ENCODE measurements around the gene LRFN4.

Gene LRFN4

DNA sequence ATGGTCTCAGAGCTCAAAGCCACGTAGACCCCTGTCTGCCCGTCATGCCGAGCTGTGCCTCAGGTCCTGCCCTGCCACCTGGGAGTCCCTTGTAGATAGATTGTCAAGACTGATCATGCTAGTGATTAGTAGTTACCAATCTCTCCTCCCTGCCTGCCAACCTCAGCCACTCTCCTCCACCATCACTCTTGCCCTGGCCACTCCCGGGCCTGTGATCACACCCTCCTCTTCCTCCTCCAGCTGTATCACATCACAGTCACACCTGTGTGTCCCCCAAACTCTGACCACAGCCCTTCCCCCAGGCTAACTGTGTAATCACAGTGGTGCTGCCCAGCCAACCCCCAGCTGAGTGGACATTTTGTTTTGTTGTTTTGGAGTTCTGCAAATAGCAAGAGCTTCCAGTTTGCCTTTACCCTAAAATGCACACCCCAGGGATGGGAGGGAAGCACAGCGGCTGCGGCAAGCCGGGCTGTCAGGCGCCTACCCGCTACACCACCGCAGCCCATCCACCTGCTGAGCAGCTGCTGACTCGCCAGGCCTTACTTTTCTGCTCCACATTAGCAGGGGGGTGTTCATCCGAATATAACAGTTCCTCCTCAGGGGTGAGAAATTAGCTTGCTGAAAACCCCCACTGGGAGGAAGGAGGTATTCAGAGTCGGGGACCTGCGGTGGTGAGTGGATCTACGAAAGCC lies 45.8 kb downstream of the LRFN4 start:
- in situ Hi-C loops (cut with HindIII; ENCODE audit: low sequenced_read_pairs), result no loop called here
- no peak overlapping the region for H3K4me3 ChIP-seq (ENCODE audit: low read depth, low read length)
- TF ChIP-seq, protein P1, sequence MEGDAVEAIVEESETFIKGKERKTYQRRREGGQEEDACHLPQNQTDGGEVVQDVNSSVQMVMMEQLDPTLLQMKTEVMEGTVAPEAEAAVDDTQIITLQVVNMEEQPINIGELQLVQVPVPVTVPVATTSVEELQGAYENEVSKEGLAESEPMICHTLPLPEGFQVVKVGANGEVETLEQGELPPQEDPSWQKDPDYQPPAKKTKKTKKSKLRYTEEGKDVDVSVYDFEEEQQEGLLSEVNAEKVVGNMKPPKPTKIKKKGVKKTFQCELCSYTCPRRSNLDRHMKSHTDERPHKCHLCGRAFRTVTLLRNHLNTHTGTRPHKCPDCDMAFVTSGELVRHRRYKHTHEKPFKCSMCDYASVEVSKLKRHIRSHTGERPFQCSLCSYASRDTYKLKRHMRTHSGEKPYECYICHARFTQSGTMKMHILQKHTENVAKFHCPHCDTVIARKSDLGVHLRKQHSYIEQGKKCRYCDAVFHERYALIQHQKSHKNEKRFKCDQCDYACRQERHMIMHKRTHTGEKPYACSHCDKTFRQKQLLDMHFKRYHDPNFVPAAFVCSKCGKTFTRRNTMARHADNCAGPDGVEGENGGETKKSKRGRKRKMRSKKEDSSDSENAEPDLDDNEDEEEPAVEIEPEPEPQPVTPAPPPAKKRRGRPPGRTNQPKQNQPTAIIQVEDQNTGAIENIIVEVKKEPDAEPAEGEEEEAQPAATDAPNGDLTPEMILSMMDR (IDR thresholded peaks at IDR 0.05; ENCODE audit: low read depth, low read length, missing control alignments), result no peak
- no peak for DNase-seq (ENCODE audit: low read depth)

GRCh38 chr11:66904055-66904454 lies 47.2 kb downstream of the LRFN4 start:
- in situ Hi-C loops (cut with HindIII; ENCODE audit: low sequenced_read_pairs), result no loop called here
- H3K4me3 ChIP-seq (ENCODE audit: low read depth, low read length), result no peak overlapping the region
- DNase-seq (ENCODE audit: low read depth), result no peak
- TF ChIP-seq, protein P1 (IDR thresholded peaks at IDR 0.05; ENCODE audit: low read depth, low read length, missing control alignments), result no peak

DNA sequence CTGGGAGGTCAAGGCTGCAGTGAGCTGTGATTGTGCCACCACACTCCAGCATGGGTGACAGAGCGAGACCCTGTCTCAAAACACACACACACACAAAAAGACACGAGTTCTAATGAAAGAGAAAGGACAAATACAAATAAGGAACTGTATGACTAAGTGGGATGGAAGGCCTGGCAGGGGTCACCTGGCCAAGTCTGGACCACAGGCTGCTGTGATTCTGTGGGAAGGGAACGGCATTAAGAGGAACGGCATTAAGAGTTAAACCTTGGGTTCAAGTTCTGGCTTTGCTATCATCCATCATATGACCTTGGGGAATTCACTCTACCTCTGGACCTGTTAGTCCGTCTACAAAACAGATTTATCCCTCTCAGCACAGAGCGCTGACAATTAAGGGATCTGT lies 47.7 kb downstream of the LRFN4 start:
- in situ Hi-C loops (cut with HindIII; ENCODE audit: low sequenced_read_pairs), result no loop called here
- no peak for DNase-seq (ENCODE audit: low read depth)
- no peak overlapping the region for H3K4me3 ChIP-seq (ENCODE audit: low read depth, low read length)
- TF ChIP-seq, protein P1 (IDR thresholded peaks at IDR 0.05; ENCODE audit: low read depth, low read length, missing control alignments), result no peak

- no peak for DNase-seq (ENCODE audit: low read depth)
- no peak overlapping the region for H3K4me3 ChIP-seq (ENCODE audit: low read depth, low read length)
- TF ChIP-seq, protein P1 (IDR thresholded peaks at IDR 0.05; ENCODE audit: low read depth, low read length, missing control alignments), result no peak
- in situ Hi-C loops (cut with HindIII; ENCODE audit: low sequenced_read_pairs), result no loop called here
Measured at GRCh38 chr11:66904981-66905521, 48.2 kb downstream of the LRFN4 start.

- in situ Hi-C loops (cut with HindIII; ENCODE audit: low sequenced_read_pairs), result no loop called here
- no peak for DNase-seq (ENCODE audit: low read depth)
- TF ChIP-seq, protein P1 (IDR thresholded peaks at IDR 0.05; ENCODE audit: low read depth, low read length, missing control alignments), result no peak
- H3K4me3 ChIP-seq (ENCODE audit: low read depth, low read length), result no peak overlapping the region
Measured at GRCh38 chr11:66905631-66906030, 48.8 kb downstream of the LRFN4 start.

DNA sequence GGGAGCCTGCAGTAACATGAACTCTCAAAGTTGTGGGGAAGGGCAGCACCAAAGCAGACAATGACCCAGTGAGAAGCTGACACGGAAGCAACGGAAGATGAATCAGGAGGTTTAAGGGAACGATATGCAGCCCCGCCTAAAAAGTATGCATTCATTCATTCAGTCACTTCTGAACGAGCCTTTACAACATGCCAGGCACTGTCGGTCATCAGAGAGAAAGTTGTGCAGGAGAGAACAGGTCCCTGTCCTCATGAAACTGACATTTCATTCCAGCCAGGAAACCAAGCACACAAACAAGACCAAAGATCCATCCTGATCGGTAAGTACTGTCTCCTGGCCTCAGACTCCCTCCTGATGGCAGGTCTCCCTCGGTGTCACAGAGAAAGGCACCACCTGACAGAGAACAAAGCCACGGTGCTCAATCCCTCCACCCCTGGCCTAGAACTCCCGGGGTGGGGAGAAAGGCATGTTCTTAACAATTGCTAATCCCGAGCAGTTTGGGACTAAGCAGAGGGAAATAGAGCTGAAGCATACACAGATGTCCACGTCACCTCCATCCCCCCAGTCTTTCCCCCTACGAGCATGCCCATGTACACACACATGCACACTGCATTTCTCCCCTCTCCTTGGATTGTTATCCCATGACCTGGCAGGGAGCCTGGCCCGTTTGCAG lies 49.3 kb downstream of the LRFN4 start:
- TF ChIP-seq, protein P1 (IDR thresholded peaks at IDR 0.05; ENCODE audit: low read depth, low read length, missing control alignments), result no peak
- DNase-seq (ENCODE audit: low read depth), result no peak
- in situ Hi-C loops (cut with HindIII; ENCODE audit: low sequenced_read_pairs), result no loop called here
- no peak overlapping the region for H3K4me3 ChIP-seq (ENCODE audit: low read depth, low read length)
